K562 (cell line): Measurements from ENCODE around the gene FAM78B. TPM values are rescaled to one million over a fixed set of nuclear protein-coding genes. Genes with fewer than 3 reads are reported as not detected.

ENCODE experiments used
- ATAC-seq: fragments of 200-7000 bp; cut with Tn5 transposase; 3 replicates; pipeline ENCODE4 v1.9.1; 2020; ENCODE audit warnings: moderate library complexity
- BruUV-seq: library from RNA; stranded (reverse); fragments of 400-500 nt; replicated peaks from 2 replicates; lab custom pipeline; 2021; lab: Mats Ljungman, UMichigan
- CTCF ChIA-PET: fragments of 300-600 bp; formaldehyde crosslinking; extraction: SDS; loops from one replicate; lab custom pipeline; 2021; ENCODE audit warnings: low intra/inter-chr PET ratio; lab: Yijun Ruan, JAX
- POLR2A ChIA-PET: fragments of 300-600, 350-650 bp; sonication (Branson Sonifier 250); formaldehyde crosslinking; extraction: SDS; loops from one replicate; lab custom pipeline; 2021; ENCODE audit warnings: antibody characterized with exemption, inconsistent platforms; lab: Yijun Ruan, JAX
- DNase-seq, 4 experiments: peaks; one replicate each; pipeline versions ENCODE4 v3.0.0 to v3.0.0-alpha.2; 2011 to 2018; ENCODE audit warnings: low spot score in 3 of 4, mixed read lengths in 3 of 4; ENCODE audit errors: extremely low read depth in 1 of 4
- FAIRE-seq: peaks from 2 replicates; lab custom pipeline; 2011; peaks lifted over from hg19 to GRCh38; lab: Jason Lieb, UNC
- H2AFZ ChIP-seq: 2 replicates; pipeline ENCODE4 v1.6.0; 2011; ENCODE audit warnings: low read depth, low read length, control low read depth, inconsistent platforms
- H3K27ac ChIP-seq: fragments of 200-600 bp; 3 replicates; pipeline ENCODE4 v1.8.0; 2011; ENCODE audit warnings: low read depth, mild to moderate bottlenecking, control low read depth, inconsistent platforms, low read length, moderate library complexity, mixed read lengths; ENCODE audit errors: extremely low read depth
- H3K27me3 ChIP-seq, 2 experiments: fragments of 300-600 bp in 1 of 2; 2 replicates in 1 of 2; 3 replicates in 1 of 2; pipeline versions ENCODE4 v1.6.0 to v1.8.0; 2011; ENCODE audit warnings: inconsistent platforms in 2 of 2, low read length in 2 of 2, mild to moderate bottlenecking in 1 of 2, mixed read lengths in 1 of 2, moderate library complexity in 1 of 2; ENCODE audit not compliant: control insufficient read depth in 2 of 2, insufficient read depth in 2 of 2
- H3K36me3 ChIP-seq: fragments of 300-600 bp; 3 replicates; pipeline ENCODE4 v1.8.0; 2011; ENCODE audit warnings: mild to moderate bottlenecking, low read length, inconsistent platforms; ENCODE audit not compliant: control insufficient read depth, insufficient read depth
- H3K4me1 ChIP-seq, 2 experiments: fragments of 200-600 bp in 1 of 2; replicated peaks in 1 of 2; 2 replicates in 1 of 2; 3 replicates in 1 of 2; pipeline versions ENCODE4 v1.5.1 to v1.8.0; 2011; ENCODE audit warnings: inconsistent platforms in 2 of 2, low read length in 2 of 2, mild to moderate bottlenecking in 1 of 2, mixed read lengths in 1 of 2, moderate library complexity in 1 of 2; ENCODE audit not compliant: control insufficient read depth in 2 of 2, insufficient read depth in 2 of 2
- H3K4me2 ChIP-seq: 2 replicates; pipeline ENCODE4 v1.6.1; 2011; ENCODE audit warnings: low read length, control low read depth, inconsistent platforms, mixed read lengths; ENCODE audit not compliant: insufficient read depth
- H3K4me3 ChIP-seq: fragments of 200-600 bp; sonication (generic), shearing (Covaris generic); 2 replicates; pipeline ENCODE4 v1.5.1; 2016; ENCODE audit warnings: control low read depth, inconsistent platforms
- H3K79me2 ChIP-seq: fragments of 200-600 bp; 3 replicates; pipeline ENCODE4 v1.8.0; 2011; ENCODE audit warnings: low read length, inconsistent platforms; ENCODE audit not compliant: control insufficient read depth, insufficient read depth
- H3K9ac ChIP-seq, 2 experiments: 2 replicates each; pipeline versions ENCODE4 v1.6.0 to v1.6.1; 2011; ENCODE audit warnings: low read depth in 2 of 2, low read length in 2 of 2, control low read depth in 1 of 2, inconsistent platforms in 1 of 2, mild to moderate bottlenecking in 1 of 2, mixed read lengths in 1 of 2; ENCODE audit not compliant: insufficient read depth in 1 of 2
- H3K9me1 ChIP-seq: one replicate; pipeline ENCODE4 v1.6.0; 2011; ENCODE audit warnings: inconsistent platforms, mild to moderate bottlenecking, low read length, moderate library complexity; ENCODE audit not compliant: control insufficient read depth, insufficient read depth
- H3K9me3 ChIP-seq: replicated peaks from 2 replicates; pipeline ENCODE4 v1.5.1; 2011; ENCODE audit warnings: low read depth, low read length, inconsistent platforms; ENCODE audit not compliant: control insufficient read depth, insufficient read depth
- H4K20me1 ChIP-seq: replicated peaks from 2 replicates; pipeline ENCODE4 v1.6.1; 2011; ENCODE audit warnings: low read length, inconsistent platforms, mixed read lengths; ENCODE audit not compliant: control insufficient read depth, insufficient read depth
- CLOCK ChIP-seq: fragments of 250-450 bp; sonication (Bioruptor Pico); IDR thresholded peaks from 2 replicates; pipeline ENCODE4 v1.4.0; 2020; ENCODE audit warnings: mild to moderate bottlenecking, moderate library complexity, borderline replicate concordance
- CREB5 ChIP-seq: fragments of 250-450 bp; sonication (Bioruptor Pico); IDR thresholded peaks from 2 replicates; pipeline ENCODE4 v1.5.0; 2020; ENCODE audit warnings: mild to moderate bottlenecking
- SLC30A9 ChIP-seq: fragments of 250-450 bp; sonication (Bioruptor Pico); IDR thresholded peaks from 2 replicates; pipeline ENCODE4 v1.8.0; 2022; ENCODE audit warnings: mild to moderate bottlenecking, moderate library complexity
- TAL1 ChIP-seq: fragments of 450-650 bp; IDR thresholded peaks from 2 replicates; pipeline ENCODE4 v1.6.1; 2016; ENCODE audit warnings: mild to moderate bottlenecking
- THRA ChIP-seq: fragments of 450-650 bp; IDR thresholded peaks from 2 replicates; pipeline ENCODE4 v1.6.1; 2017; ENCODE audit warnings: mild to moderate bottlenecking, moderate library complexity
- ZNF232 ChIP-seq: sonication (generic); formaldehyde crosslinking; IDR thresholded peaks from 2 replicates; pipeline ENCODE4 v1.8.0; 2022; ENCODE audit warnings: mild to moderate bottlenecking, missing genetic modification reagents
- ZNF395 ChIP-seq: fragments of 200-800 bp; sonication (Bioruptor generic); IDR thresholded peaks from 2 replicates; pipeline ENCODE4 v1.6.1; 2017; ENCODE audit warnings: missing genetic modification characterization, missing compliant biosample characterization
- WGBS: fragments of 100-300 bp; shearing (Covaris generic); methylation state at CpG from one replicate; pipeline ENCODE4 v1.1.6; 2016; ENCODE audit warnings: low coverage, mixed read lengths; ENCODE audit not compliant: insufficient coverage; ENCODE audit errors: missing lambda C conversion rate; 5-methylcytosine and 5-hydroxymethylcytosine counted together
- in situ Hi-C: fragments of 300-500 bp; cut with MboI; formaldehyde crosslinking; loops from 4 replicates; pipeline ENCODE4 v1.15.0; 2018; ENCODE audit warnings: inconsistent platforms, mixed read lengths
- intact Hi-C: fragments of 100-400 bp; cut with micrococcal nuclease; formaldehyde crosslinking; loops from 2 replicates; pipeline ENCODE4 v1.14.2; 2022
- polyA plus RNA-seq, 8 experiments: library from polyadenylated mRNA; depleted of rRNA in 4 of 8; stranded (reverse) in 5 of 8; unstranded in 3 of 8; fragments of >200 nt; fragmentation: Nextera tagmentation in 2 of 8; fragmentation: Illumina TruSeq in 1 of 8; extraction: Ambion mirVana in 2 of 8; extraction: Trizol in 1 of 8; gene quantifications; 2 replicates each; pipeline versions ENCODE4 v1.2.1 to v1.2.3, GENCODE V29; 2011 to 2014; ENCODE audit warnings: inconsistent platforms in 1 of 8, missing spikeins in 1 of 8
- total RNA-seq, 7 experiments: library from RNA; depleted of rRNA in 6 of 7; stranded (reverse); fragments of >200 nt in 6 of 7; fragmentation: Illumina TruSeq in 2 of 7; extraction: Trizol in 2 of 7; gene quantifications; 2 replicates each; pipeline versions ENCODE4 v1.2.1 to v1.2.3, GENCODE V29; 2011 to 2021; ENCODE audit warnings: low replicate concordance in 1 of 7
- TF ChIP-seq, protein P1 (sequence below): fragments of 200-800 bp; sonication (Bioruptor generic); IDR thresholded peaks from 2 replicates; pipeline ENCODE4 v1.6.1; 2016; ENCODE audit warnings: missing genetic modification characterization, missing compliant biosample characterization
- TF ChIP-seq, protein P2 (sequence below): fragments of 250-450 bp; sonication (Bioruptor Pico); IDR thresholded peaks from 2 replicates; pipeline ENCODE4 v1.8.0; 2021; ENCODE audit warnings: moderate library complexity, mild to moderate bottlenecking, inconsistent platforms

Gene FAM78B
- total and polyA plus RNA-seq, 9 of the 15 experiments (the other 6 are each of a cell fraction or from before 2014, with no cell fraction given), result 0.04 to 0.43 (median 0.29) TPM; not detected in 1

GRCh38 chr1:166169182-166169581, 2.4 kb upstream of the FAM78B start:
- ATAC-seq, result no peak
- DNase-seq, result no peak
- peaks cover 13 to 16% of the 10 kb centered on the region in 2 experiments; a peak in 4 of 5 replicates for H3K27me3 ChIP-seq
- 0% methylated on average over 3 of the region's 3 CpGs for WGBS
- no peaks in the 10 kb centered on the region for H3K79me2 ChIP-seq
- no peak overlapping the region for H2AFZ ChIP-seq
- H3K4me3 ChIP-seq, result no peak overlapping the region
- BruUV-seq, result no TSS peak
- H3K9me3 ChIP-seq, result no peaks in the 10 kb centered on the region
- H4K20me1 ChIP-seq, result no peaks in the 10 kb centered on the region
- no peaks in the 10 kb centered on the region for H3K9me1 ChIP-seq
- POLR2A ChIA-PET, result interaction anchor here (0.6 to 1.5 kb wide), 2 partner anchors 10 to 12 kb away, joined by 3 read pairs; no protein-coding TSS in a partner anchor
- H3K36me3 ChIP-seq, result no peaks in the 10 kb centered on the region
- peaks cover 7 to 21% of the 10 kb centered on the region in 2 experiments; a peak in 4 of 5 replicates for H3K4me1 ChIP-seq
- CTCF ChIA-PET, result no interaction called here
- FAIRE-seq, result no peak
- no peak overlapping the region for H3K4me2 ChIP-seq
- in situ Hi-C loops (no loop called here), intact Hi-C loops (loop anchor here (5.0 to 10.0 kb wide), 2 partner anchors 242 to 306 kb away; no protein-coding TSS in a partner anchor)
- no peak overlapping the region for H3K9ac ChIP-seq
- H3K27ac ChIP-seq, result no peak overlapping the region
- TF ChIP-seq, protein P1, sequence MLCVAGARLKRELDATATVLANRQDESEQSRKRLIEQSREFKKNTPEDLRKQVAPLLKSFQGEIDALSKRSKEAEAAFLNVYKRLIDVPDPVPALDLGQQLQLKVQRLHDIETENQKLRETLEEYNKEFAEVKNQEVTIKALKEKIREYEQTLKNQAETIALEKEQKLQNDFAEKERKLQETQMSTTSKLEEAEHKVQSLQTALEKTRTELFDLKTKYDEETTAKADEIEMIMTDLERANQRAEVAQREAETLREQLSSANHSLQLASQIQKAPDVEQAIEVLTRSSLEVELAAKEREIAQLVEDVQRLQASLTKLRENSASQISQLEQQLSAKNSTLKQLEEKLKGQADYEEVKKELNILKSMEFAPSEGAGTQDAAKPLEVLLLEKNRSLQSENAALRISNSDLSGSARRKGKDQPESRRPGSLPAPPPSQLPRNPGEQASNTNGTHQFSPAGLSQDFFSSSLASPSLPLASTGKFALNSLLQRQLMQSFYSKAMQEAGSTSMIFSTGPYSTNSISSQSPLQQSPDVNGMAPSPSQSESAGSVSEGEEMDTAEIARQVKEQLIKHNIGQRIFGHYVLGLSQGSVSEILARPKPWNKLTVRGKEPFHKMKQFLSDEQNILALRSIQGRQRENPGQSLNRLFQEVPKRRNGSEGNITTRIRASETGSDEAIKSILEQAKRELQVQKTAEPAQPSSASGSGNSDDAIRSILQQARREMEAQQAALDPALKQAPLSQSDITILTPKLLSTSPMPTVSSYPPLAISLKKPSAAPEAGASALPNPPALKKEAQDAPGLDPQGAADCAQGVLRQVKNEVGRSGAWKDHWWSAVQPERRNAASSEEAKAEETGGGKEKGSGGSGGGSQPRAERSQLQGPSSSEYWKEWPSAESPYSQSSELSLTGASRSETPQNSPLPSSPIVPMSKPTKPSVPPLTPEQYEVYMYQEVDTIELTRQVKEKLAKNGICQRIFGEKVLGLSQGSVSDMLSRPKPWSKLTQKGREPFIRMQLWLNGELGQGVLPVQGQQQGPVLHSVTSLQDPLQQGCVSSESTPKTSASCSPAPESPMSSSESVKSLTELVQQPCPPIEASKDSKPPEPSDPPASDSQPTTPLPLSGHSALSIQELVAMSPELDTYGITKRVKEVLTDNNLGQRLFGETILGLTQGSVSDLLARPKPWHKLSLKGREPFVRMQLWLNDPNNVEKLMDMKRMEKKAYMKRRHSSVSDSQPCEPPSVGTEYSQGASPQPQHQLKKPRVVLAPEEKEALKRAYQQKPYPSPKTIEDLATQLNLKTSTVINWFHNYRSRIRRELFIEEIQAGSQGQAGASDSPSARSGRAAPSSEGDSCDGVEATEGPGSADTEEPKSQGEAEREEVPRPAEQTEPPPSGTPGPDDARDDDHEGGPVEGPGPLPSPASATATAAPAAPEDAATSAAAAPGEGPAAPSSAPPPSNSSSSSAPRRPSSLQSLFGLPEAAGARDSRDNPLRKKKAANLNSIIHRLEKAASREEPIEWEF (CRISPR knock-in tag), result no peak
- TF ChIP-seq THRA (no peak), SLC30A9 (no peak), ZNF395 (CRISPR knock-in tag) (no peak), CLOCK (no peak), TAL1 (no peak), ZNF232 (no peak), CREB5 (CRISPR knock-in tag) (no peak)
- TF ChIP-seq, protein P2, sequence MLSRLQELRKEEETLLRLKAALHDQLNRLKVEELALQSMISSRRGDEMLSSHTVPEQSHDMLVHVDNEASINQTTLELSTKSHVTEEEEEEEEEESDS (CRISPR knock-in tag), result no peak
